K562 (cell line): ENCODE results near the gene GIPC3. TPM values are rescaled to one million over a fixed set of nuclear protein-coding genes. Genes with fewer than 3 reads are reported as not detected.

ENCODE experiments used
- ATF4 ChIP-seq: fragments of 450-650 bp; formaldehyde crosslinking; IDR thresholded peaks from 2 replicates; pipeline ENCODE4 v1.4.0; 2022; ENCODE audit warnings: mild to moderate bottlenecking, moderate library complexity
- BRF1 ChIP-seq: IDR thresholded peaks from 3 replicates; pipeline ENCODE4 v1.6.1; 2011; ENCODE audit warnings: borderline replicate concordance, mild to moderate bottlenecking; ENCODE audit not compliant: insufficient read length; ENCODE audit errors: extremely low read depth
- CHD2 ChIP-seq: IDR thresholded peaks from 2 replicates; pipeline ENCODE4 v1.6.1; 2011; ENCODE audit warnings: low read depth, low read length
- E2F6 ChIP-seq, 2 experiments: IDR thresholded peaks; 2 replicates each; pipeline ENCODE4 v1.6.1; 2011; ENCODE audit warnings: borderline replicate concordance in 1 of 2, control low read depth in 1 of 2, low read depth in 1 of 2, low read length in 1 of 2, mild to moderate bottlenecking in 1 of 2, mixed read lengths in 1 of 2, moderate library complexity in 1 of 2; ENCODE audit not compliant: insufficient read depth in 1 of 2, insufficient read length in 1 of 2, poor library complexity in 1 of 2, severe bottlenecking in 1 of 2; ENCODE audit errors: extremely low read depth in 1 of 2
- FOXM1 ChIP-seq, 2 experiments: fragments of 450-650 bp in 1 of 2; sonication (generic) in 1 of 2; formaldehyde crosslinking in 1 of 2; IDR thresholded peaks; 2 replicates each; pipeline versions ENCODE4 v1.6.1 to v1.9.0; 2017 to 2022; ENCODE audit warnings: low read depth in 2 of 2, mild to moderate bottlenecking in 2 of 2, missing genetic modification reagents in 1 of 2, moderate library complexity in 1 of 2
- GABPB2 ChIP-seq: fragments of 250-450 bp; sonication (Bioruptor Pico); conservative IDR thresholded peaks from 2 replicates; pipeline ENCODE4 v1.5.1; 2021; ENCODE audit warnings: mild to moderate bottlenecking
- KLF13 ChIP-seq: fragments of 450-650 bp; IDR thresholded peaks from 2 replicates; pipeline ENCODE4 v1.6.1; 2016; ENCODE audit warnings: missing genetic modification characterization, low read depth, mild to moderate bottlenecking, missing compliant biosample characterization, moderate library complexity, borderline replicate concordance
- MED1 ChIP-seq: sonication (generic); formaldehyde crosslinking; IDR thresholded peaks from 2 replicates; pipeline ENCODE4 v1.8.1; 2023; ENCODE audit warnings: missing genetic modification reagents, borderline replicate concordance
- MYNN ChIP-seq, 2 experiments: sonication (generic); formaldehyde crosslinking in 1 of 2; IDR thresholded peaks; 2 replicates each; pipeline versions ENCODE4 v1.5.0 to v1.6.1; 2016 to 2020; ENCODE audit warnings: antibody characterized with exemption in 1 of 2, missing genetic modification reagents in 1 of 2
- NR2C1 ChIP-seq, 2 experiments: fragments of 450-650 bp; IDR thresholded peaks; 2 replicates each; pipeline ENCODE4 v1.6.1; 2017; ENCODE audit warnings: mild to moderate bottlenecking in 2 of 2, antibody characterized with exemption in 1 of 2, inconsistent platforms in 1 of 2, missing compliant biosample characterization in 1 of 2, missing genetic modification characterization in 1 of 2
- POLR2A ChIP-seq: fragments of 450-650 bp; conservative IDR thresholded peaks from 2 replicates; pipeline ENCODE4 v1.6.1; 2016
- SMAD2 ChIP-seq: fragments of 150-350 bp; IDR thresholded peaks from 2 replicates; pipeline ENCODE4 v1.6.1; 2014; ENCODE audit warnings: low read depth, mild to moderate bottlenecking, low read length
- SP2 ChIP-seq: IDR thresholded peaks from 2 replicates; pipeline ENCODE4 v1.6.1; 2011; ENCODE audit warnings: mild to moderate bottlenecking, low read depth, low read length, moderate library complexity; ENCODE audit not compliant: poor library complexity, severe bottlenecking; ENCODE audit errors: extremely low read depth
- TEAD4 ChIP-seq, 2 experiments: sonication (generic) in 1 of 2; formaldehyde crosslinking in 1 of 2; IDR thresholded peaks; 2 replicates each; pipeline versions ENCODE4 v1.6.1 to v1.8.0; 2012 to 2022; ENCODE audit warnings: borderline replicate concordance in 1 of 2, inconsistent platforms in 1 of 2, low read length in 1 of 2, mild to moderate bottlenecking in 1 of 2, missing genetic modification reagents in 1 of 2
- ZFP1 ChIP-seq: fragments of 450-650 bp; formaldehyde crosslinking; IDR thresholded peaks from 2 replicates; pipeline ENCODE4 v1.4.0; 2020; ENCODE audit warnings: mild to moderate bottlenecking, mixed read lengths
- ZNF551 ChIP-seq: fragments of 250-450 bp; sonication (Bioruptor Pico); IDR thresholded peaks from 2 replicates; pipeline ENCODE4 v1.5.0; 2021; ENCODE audit warnings: mild to moderate bottlenecking, moderate library complexity
- ZNF644 ChIP-seq: fragments of 200-800 bp; sonication (Bioruptor generic); IDR thresholded peaks from 2 replicates; pipeline ENCODE4 v1.6.1; 2016; ENCODE audit warnings: low read depth, missing genetic modification characterization, missing compliant biosample characterization
- ZNF766 ChIP-seq: fragments of 200-800 bp; sonication (Bioruptor generic); conservative IDR thresholded peaks from 2 replicates; pipeline ENCODE4 v1.6.1; 2016; ENCODE audit warnings: missing genetic modification characterization, missing compliant biosample characterization
- ZZZ3 ChIP-seq: fragments of 450-650 bp; IDR thresholded peaks from 2 replicates; pipeline ENCODE4 v1.6.1; 2016; ENCODE audit warnings: antibody characterized with exemption, mild to moderate bottlenecking, moderate library complexity
- polyA plus RNA-seq, 8 experiments: library from polyadenylated mRNA; depleted of rRNA in 4 of 8; stranded (reverse) in 5 of 8; unstranded in 3 of 8; fragments of >200 nt; fragmentation: Nextera tagmentation in 2 of 8; fragmentation: Illumina TruSeq in 1 of 8; extraction: Ambion mirVana in 2 of 8; extraction: Trizol in 1 of 8; gene quantifications; 2 replicates each; pipeline versions ENCODE4 v1.2.1 to v1.2.3, GENCODE V29; 2011 to 2014; ENCODE audit warnings: inconsistent platforms in 1 of 8, missing spikeins in 1 of 8
- total RNA-seq, 7 experiments: library from RNA; depleted of rRNA in 6 of 7; stranded (reverse); fragments of >200 nt in 6 of 7; fragmentation: Illumina TruSeq in 2 of 7; extraction: Trizol in 2 of 7; gene quantifications; 2 replicates each; pipeline versions ENCODE4 v1.2.1 to v1.2.3, GENCODE V29; 2011 to 2021; ENCODE audit warnings: low replicate concordance in 1 of 7

GIPC3 gene
- total and polyA plus RNA-seq, 9 of the 15 experiments (the other 6 are each of a cell fraction or from before 2014, with no cell fraction given), result 0.03 to 3.6 (median 1.5) TPM; not detected in 1

- peak; percentile 72; the same call in 1 of the 2 replicates for TF ChIP-seq FOXM1 (IDR thresholded peaks at IDR 0.05; ENCODE audit: low read depth)
- TF ChIP-seq FOXM1 (CRISPR knock-in tag; IDR thresholded peaks at IDR 0.05; ENCODE audit: low read depth), result no peak
- no peak for TF ChIP-seq ZZZ3
- TF ChIP-seq NR2C1 (IDR thresholded peaks at IDR 0.05), result peak; percentile 60; the same call in 1 of the 2 replicates
- peak; percentile 58 for TF ChIP-seq NR2C1 (tag; IDR thresholded peaks at IDR 0.05)
- TF ChIP-seq E2F6 (IDR thresholded peaks at IDR 0.05; ENCODE audit: borderline replicate concordance in 1 of 2, extremely low read depth in 1 of 2, insufficient read depth in 1 of 2, insufficient read length in 1 of 2, low read depth in 1 of 2, low read length in 1 of 2, poor library complexity in 1 of 2, severe bottlenecking in 1 of 2), result peak in 1 of 2 experiments; percentile 64
- TF ChIP-seq MYNN (IDR thresholded peaks at IDR 0.05), result no peak
- no peak for TF ChIP-seq MYNN (CRISPR knock-in tag; IDR thresholded peaks at IDR 0.05)
- TF ChIP-seq BRF1, result no peak
- TF ChIP-seq SMAD2, result no peak
- 0 out of 2 replicates have a peak, but pooled peaks have one; percentile 20 for TF ChIP-seq CHD2
- TF ChIP-seq POLR2A, result peak; percentile 91
- no peak for TF ChIP-seq ZFP1
- TF ChIP-seq KLF13 (tag), result peak; percentile 26; the same call in 1 of the 2 replicates
- no peak for TF ChIP-seq TEAD4 (IDR thresholded peaks at IDR 0.05; ENCODE audit: low read length)
- no peak for TF ChIP-seq TEAD4 (CRISPR knock-in tag; IDR thresholded peaks at IDR 0.05; ENCODE audit: borderline replicate concordance)
- TF ChIP-seq ZNF766 (CRISPR knock-in tag), result peak; percentile 63; the same call in 1 of the 2 replicates
- TF ChIP-seq MED1 (CRISPR knock-in tag), result no peak
- TF ChIP-seq ZNF644 (tag), result no peak
- TF ChIP-seq ATF4 (CRISPR knock-in tag), result no peak
- TF ChIP-seq GABPB2 (CRISPR knock-in tag), result no peak
- no peak for TF ChIP-seq ZNF551
- peak; percentile 32 for TF ChIP-seq SP2
Measured at GRCh38 chr19:3626473-3627350, 41.4 kb downstream of the GIPC3 start, which contains the start of gene CACTIN (continued).
